BLaER1 treated with 17β-estradiol and CSF1 and Interleukin-3, amounts not matched to agents 10 nM and 100 nM (cell line): Measurements from ENCODE around the gene PPDPF.

ENCODE experiments used
- H3K27ac ChIP-seq, 11 experiments: shearing (Covaris generic); formaldehyde crosslinking; 2 replicates each; pipeline ENCODE4 v1.8.1; 2022
- H3K27me3 ChIP-seq, 11 experiments: shearing (Covaris generic); formaldehyde crosslinking; 2 replicates each; pipeline ENCODE4 v1.8.1; 2022
- H3K36me3 ChIP-seq, 11 experiments: shearing (Covaris generic); formaldehyde crosslinking; 2 replicates each; pipeline ENCODE4 v1.8.1; 2022
- H3K4me1 ChIP-seq, 10 experiments: shearing (Covaris generic); formaldehyde crosslinking; 2 replicates each; pipeline ENCODE4 v1.8.1; 2022
- H3K4me2 ChIP-seq, 11 experiments: shearing (Covaris generic); formaldehyde crosslinking; 2 replicates each; pipeline ENCODE4 v1.8.1; 2022
- H3K4me3 ChIP-seq, 10 experiments: shearing (Covaris generic); formaldehyde crosslinking; 2 replicates each; pipeline ENCODE4 v1.8.1; 2022
- H3K9ac ChIP-seq, 11 experiments: shearing (Covaris generic); formaldehyde crosslinking; 2 replicates each; pipeline ENCODE4 v1.8.1; 2022
- H3K9me3 ChIP-seq, 11 experiments: shearing (Covaris generic); formaldehyde crosslinking; replicated peaks in 1 of 11; 2 replicates each; pipeline ENCODE4 v1.8.1; 2022
- H4K20me1 ChIP-seq, 11 experiments: shearing (Covaris generic); formaldehyde crosslinking; 2 replicates each; pipeline ENCODE4 v1.8.1; 2022
- Cebpa-rat ChIP-seq, 11 experiments: shearing (Covaris generic); IDR thresholded peaks; 2 replicates each; pipeline ENCODE4 v1.8.1; 2022

PPDPF gene

GRCh38 chr20:63495741-63496595, 24.6 kb upstream of the PPDPF start:
- no peak overlapping the region for H3K27ac ChIP-seq
- peaks cover 0 to 62% (median 27%) of the 10 kb centered on the region in 11 experiments; a peak in 16 of 22 replicates for H4K20me1 ChIP-seq
- peak overlapping the region; percentile 62 to 97 (median 89) for H3K4me2 ChIP-seq
- peaks cover 0 to 3% (median 0%) of the 10 kb centered on the region in 11 experiments; a peak in 1 of 22 replicates for H3K9me3 ChIP-seq
- H3K4me1 ChIP-seq, result peaks cover 5 to 47% (median 36%) of the 10 kb centered on the region in 10 experiments; a peak in 18 of 20 replicates
- peaks cover 15 to 39% (median 23%) of the 10 kb centered on the region in 11 experiments for H3K27me3 ChIP-seq
- H3K4me3 ChIP-seq, result peak overlapping the region in 1 of 10 experiments; percentile 25; a peak in 4 of 20 replicates
- no peak for TF ChIP-seq Cebpa-rat (IDR thresholded peaks at IDR 0.05)
- peak overlapping the region in 1 of 11 experiments; percentile 71; a peak in 2 of 22 replicates for H3K9ac ChIP-seq
- peaks cover 0 to 42% (median 9%) of the 10 kb centered on the region in 11 experiments; a peak in 12 of 22 replicates for H3K36me3 ChIP-seq

DNA sequence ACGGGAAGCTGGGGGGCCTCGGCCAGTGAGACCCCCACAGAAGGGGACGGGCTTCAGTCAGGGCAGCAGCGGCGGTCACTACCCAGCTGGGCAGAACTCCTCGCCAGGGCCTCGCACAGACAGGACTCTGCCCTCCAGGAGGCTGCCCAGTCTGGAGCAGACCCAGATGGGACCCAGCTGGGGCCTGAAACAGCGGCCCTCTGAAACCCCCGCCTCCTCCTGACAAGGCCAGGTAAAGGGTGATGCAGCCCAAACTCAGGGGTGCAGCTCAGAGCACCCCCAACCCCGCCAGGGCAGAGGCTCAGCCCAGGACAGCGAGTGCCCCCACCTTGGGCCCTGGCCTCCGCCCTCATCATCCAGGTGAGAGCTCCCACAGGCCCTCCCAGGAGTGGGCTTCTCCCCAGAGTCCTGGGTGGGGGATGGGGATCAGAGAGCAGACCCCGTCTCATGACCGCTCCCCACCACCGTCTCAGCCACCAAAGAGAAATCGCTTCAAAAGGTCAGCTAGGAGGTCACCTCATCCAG, 23.9 kb upstream of the PPDPF start:
- no peak for TF ChIP-seq Cebpa-rat (IDR thresholded peaks at IDR 0.05)
- H3K36me3 ChIP-seq, result peaks cover 0 to 35% (median 9%) of the 10 kb centered on the region in 11 experiments; a peak in 11 of 22 replicates
- peaks cover 5 to 53% (median 41%) of the 10 kb centered on the region in 10 experiments; a peak in 18 of 20 replicates for H3K4me1 ChIP-seq
- peak overlapping the region; percentile 62 to 97 (median 89) for H3K4me2 ChIP-seq
- H3K9ac ChIP-seq, result peak overlapping the region in 2 of 11 experiments; percentile 1 to 71; a peak in 2 of 22 replicates
- H4K20me1 ChIP-seq, result peaks cover 0 to 61% (median 27%) of the 10 kb centered on the region in 11 experiments; a peak in 16 of 22 replicates
- peaks cover 0 to 3% (median 0%) of the 10 kb centered on the region in 11 experiments; a peak in 1 of 22 replicates for H3K9me3 ChIP-seq
- H3K27me3 ChIP-seq, result peaks cover 15 to 39% (median 23%) of the 10 kb centered on the region in 11 experiments
- peak overlapping the region in 1 of 10 experiments; percentile 25; a peak in 3 of 20 replicates for H3K4me3 ChIP-seq
- H3K27ac ChIP-seq, result no peak overlapping the region

DNA sequence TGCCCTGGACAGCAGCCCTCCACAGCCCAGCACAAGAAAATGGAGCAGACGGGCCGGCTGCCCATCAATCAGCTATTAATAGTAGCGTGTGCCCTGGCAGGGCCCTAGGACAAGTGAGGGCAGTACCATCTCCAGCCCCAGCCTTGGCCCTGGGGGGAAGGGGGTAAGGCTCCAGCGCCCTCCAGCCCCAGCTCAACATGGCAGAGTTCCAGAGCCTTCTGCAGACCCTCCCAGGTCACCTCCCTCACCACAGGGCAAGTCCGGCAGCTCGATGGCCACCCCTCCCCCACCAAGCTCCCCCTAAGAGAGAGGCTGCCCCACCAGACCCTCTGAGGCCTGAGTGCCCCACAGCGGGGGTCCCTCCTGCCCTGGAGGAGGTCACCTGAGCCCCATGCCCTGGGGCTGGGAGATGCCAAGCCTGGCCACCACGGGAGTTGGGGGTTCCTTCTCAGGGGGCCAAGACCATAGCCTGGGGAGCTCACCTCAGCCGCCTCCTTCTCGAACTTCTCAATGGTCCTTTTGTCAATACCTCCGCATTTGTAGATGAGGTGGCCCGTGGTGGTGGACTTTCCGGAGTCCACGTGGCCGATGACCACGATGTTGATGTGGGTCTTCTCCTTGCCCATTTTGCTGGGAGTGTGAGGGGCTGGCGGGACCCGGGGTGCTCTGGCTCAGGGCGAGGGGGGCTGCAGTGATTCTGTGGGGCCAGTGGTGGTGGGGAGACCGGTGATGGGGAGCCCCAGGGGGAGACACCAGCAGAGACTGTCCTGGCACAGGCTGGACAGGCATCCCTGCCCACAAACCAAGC, 23.2 kb upstream of the PPDPF start:
- Histone ChIP-seq H3K9me3 (peaks cover 0 to 1% (median 0%) of the 10 kb centered on the region in 11 experiments; a peak in 1 of 22 replicates), H3K4me1 (peaks cover 5 to 58% (median 47%) of the 10 kb centered on the region in 10 experiments; a peak in 18 of 20 replicates), H3K27me3 (peaks cover 15 to 42% (median 23%) of the 10 kb centered on the region in 11 experiments), H3K27ac (no peak overlapping the region), H3K36me3 (peaks cover 0 to 32% (median 8%) of the 10 kb centered on the region in 11 experiments; a peak in 11 of 22 replicates), H3K4me2 (peak overlapping the region; percentile 66 to 97 (median 89); a peak in 21 of 22 replicates), H3K4me3 (peak overlapping the region in 4 of 10 experiments; percentile 18 to 65 (median 57); a peak in 6 of 20 replicates), H3K9ac (peak overlapping the region in 3 of 11 experiments; percentile 58 to 72 (median 71); a peak in 2 of 22 replicates), H4K20me1 (peaks cover 0 to 61% (median 27%) of the 10 kb centered on the region in 11 experiments; a peak in 16 of 22 replicates)
- no peak for TF ChIP-seq Cebpa-rat (IDR thresholded peaks at IDR 0.05)

DNA sequence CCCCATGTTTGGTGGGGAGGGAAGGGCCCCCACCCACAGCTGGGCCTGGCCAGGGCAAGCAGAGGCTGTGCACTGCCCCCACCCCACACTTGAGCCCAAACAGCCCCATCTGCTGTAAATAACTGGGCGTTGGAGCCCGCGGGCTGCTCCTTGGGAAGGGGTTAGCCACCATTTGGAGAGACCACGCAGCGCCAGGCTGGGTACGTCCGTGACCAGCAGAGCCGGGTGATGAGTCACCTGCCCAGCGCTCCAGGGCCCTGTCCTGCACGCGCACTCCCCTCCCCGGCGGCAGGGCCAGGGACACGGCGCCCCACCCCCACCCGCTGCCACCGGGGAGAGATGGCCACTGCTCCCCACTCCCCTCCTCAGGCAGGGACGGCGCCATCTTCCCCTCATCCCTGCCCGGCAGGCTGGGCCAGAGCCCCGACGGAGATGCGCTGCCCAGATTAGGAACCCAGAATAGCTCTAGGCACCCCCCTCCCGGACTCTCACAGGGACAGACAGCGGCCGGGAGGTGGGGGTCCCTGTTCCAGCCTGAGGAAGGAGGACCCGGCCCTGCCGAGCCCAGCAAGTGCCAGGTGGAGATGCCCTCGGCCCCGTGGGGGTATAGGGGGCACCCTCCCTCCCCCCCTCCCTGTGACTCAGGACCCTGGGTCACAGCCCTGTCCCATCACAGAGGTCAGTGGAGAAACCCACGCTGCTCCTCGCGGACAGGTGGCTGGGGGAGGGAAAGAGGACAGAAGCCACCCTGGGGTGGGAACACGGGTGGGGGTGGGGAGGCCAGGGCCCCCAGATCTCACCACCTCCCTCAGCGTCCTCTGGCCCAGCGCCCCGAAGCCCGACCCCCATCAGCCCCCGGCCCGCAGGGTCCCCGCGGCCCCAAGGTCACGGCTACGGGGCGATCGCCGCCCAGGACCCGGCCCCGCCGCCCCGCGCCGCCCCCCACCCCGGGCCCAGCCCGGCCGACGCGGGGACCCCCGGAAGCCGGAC, 22.3 kb upstream of the PPDPF start:
- Histone ChIP-seq H3K27ac (0 out of 22 replicates have a peak overlapping the region, but pooled peaks of 1 of the 11 experiments have one; percentile 39), H3K4me2 (peak overlapping the region; percentile 77 to 97 (median 89)), H3K27me3 (peaks cover 15 to 44% (median 23%) of the 10 kb centered on the region in 11 experiments)

GRCh38 chr20:63498960-63499337, 21.6 kb upstream of the PPDPF start, which contains the start of gene EEF1A2:
Gene EEF1A2, minus strand, starts transcription at chr20:63499083. Its CDS starts 1,320 bp downstream, at chr20:63497763.
- peaks cover 0 to 58% (median 27%) of the 10 kb centered on the region in 11 experiments; a peak in 16 of 22 replicates for H4K20me1 ChIP-seq
- TF ChIP-seq Cebpa-rat (IDR thresholded peaks at IDR 0.05), result no peak
- peaks cover 15 to 44% (median 23%) of the 10 kb centered on the region in 11 experiments for H3K27me3 ChIP-seq
- H3K27ac ChIP-seq, result peak within 1 kb of the TSS in 2 of 11 experiments; percentile 39 to 50; a peak in 1 of 22 replicates
- peak within 1 kb of the TSS; percentile 48 to 73 (median 59) for H3K4me3 ChIP-seq
- peaks cover 5 to 74% (median 60%) of the 10 kb centered on the region in 10 experiments; a peak in 18 of 20 replicates for H3K4me1 ChIP-seq
- H3K9me3 ChIP-seq, result peaks cover 0 to 3% (median under 1%) of the 10 kb centered on the region in 11 experiments; a peak in 10 of 22 replicates
- H3K4me2 ChIP-seq, result peak within 1 kb of the TSS; percentile 77 to 97 (median 93)
- peaks cover 0 to 19% (median 0%) of the 10 kb centered on the region in 11 experiments; a peak in 8 of 22 replicates for H3K36me3 ChIP-seq
- H3K9ac ChIP-seq, result peak within 1 kb of the TSS; percentile 30 to 72 (median 62); a peak in 16 of 22 replicates

More for the DNA sequence above, 22.3 kb upstream of the PPDPF start:
- H3K4me3 ChIP-seq, result peak overlapping the region; percentile 48 to 73 (median 59)
- TF ChIP-seq Cebpa-rat (IDR thresholded peaks at IDR 0.05), result no peak
- peaks cover 5 to 67% (median 56%) of the 10 kb centered on the region in 10 experiments; a peak in 18 of 20 replicates for H3K4me1 ChIP-seq
- H3K9ac ChIP-seq, result peak overlapping the region; percentile 30 to 72 (median 62); a peak in 16 of 22 replicates
- no peaks in the 10 kb centered on the region for H3K9me3 ChIP-seq
- H3K36me3 ChIP-seq, result peaks cover 0 to 23% (median 0%) of the 10 kb centered on the region in 11 experiments; a peak in 9 of 22 replicates
- peaks cover 0 to 61% (median 27%) of the 10 kb centered on the region in 11 experiments; a peak in 16 of 22 replicates for H4K20me1 ChIP-seq

GRCh38 chr20:63499338-63499969, 21.1 kb upstream of the PPDPF start:
- Histone ChIP-seq H3K36me3 (peaks cover 0 to 13% (median 0%) of the 10 kb centered on the region in 11 experiments; a peak in 8 of 22 replicates), H3K4me2 (peak overlapping the region; percentile 77 to 97 (median 93)), H3K4me3 (peak overlapping the region; percentile 48 to 73 (median 59); a peak in 19 of 20 replicates), H3K27ac (peak overlapping the region in 1 of 11 experiments; percentile 50; a peak in 1 of 22 replicates), H3K9me3 (peaks cover 3 to 8% (median 6%) of the 10 kb centered on the region in 11 experiments), H3K27me3 (peaks cover 15 to 44% (median 23%) of the 10 kb centered on the region in 11 experiments), H3K9ac (peak overlapping the region in 6 of 11 experiments; percentile 36 to 72 (median 64); a peak in 10 of 22 replicates), H4K20me1 (peaks cover 0 to 53% (median 27%) of the 10 kb centered on the region in 11 experiments; a peak in 16 of 22 replicates), H3K4me1 (peaks cover 5 to 74% (median 60%) of the 10 kb centered on the region in 10 experiments; a peak in 18 of 20 replicates)
- TF ChIP-seq Cebpa-rat (IDR thresholded peaks at IDR 0.05), result no peak
